Smooth muscle cell (in vitro differentiated cells): ENCODE data around the gene TRIM14. TPM values are rescaled to one million over a fixed set of nuclear protein-coding genes. Genes with fewer than 3 reads are reported as not detected.

Experiments
- DNase-seq: peaks from one replicate; lab custom pipeline; 2025; ENCODE audit not compliant: unreplicated experiment; lab: John Stamatoyannopoulos, UW
- H2AFZ ChIP-seq: fragments of 200-600 bp; sonication (generic); 2 replicates; pipeline ENCODE4 v1.6.0; 2016; ENCODE audit warnings: antibody characterized with exemption, low read depth, mild to moderate bottlenecking
- H3F3A ChIP-seq: fragments of 200-600 bp; sonication (generic); 2 replicates; pipeline ENCODE4 v1.6.0; 2017; ENCODE audit warnings: antibody characterized with exemption, low read depth
- H3K27ac ChIP-seq: fragments of 200-600 bp; sonication (generic); 2 replicates; pipeline ENCODE4 v1.5.1; 2016; ENCODE audit warnings: low read depth, mild to moderate bottlenecking
- H3K27me3 ChIP-seq: fragments of 200-600 bp; sonication (generic); 2 replicates; pipeline ENCODE4 v1.6.1; 2016; ENCODE audit warnings: low read depth, mild to moderate bottlenecking
- H3K36me3 ChIP-seq: fragments of 200-600 bp; sonication (generic); 2 replicates; pipeline ENCODE4 v1.5.1; 2016; ENCODE audit warnings: low read depth
- H3K4me1 ChIP-seq: fragments of 200-600 bp; sonication (generic); 2 replicates; pipeline ENCODE4 v1.5.1; 2016; ENCODE audit warnings: low read depth
- H3K4me2 ChIP-seq: fragments of 200-600 bp; sonication (generic); 2 replicates; pipeline ENCODE4 v1.6.0; 2016; ENCODE audit warnings: mild to moderate bottlenecking
- H3K4me3 ChIP-seq: fragments of 200-600 bp; sonication (generic); 2 replicates; pipeline ENCODE4 v1.5.1; 2016; ENCODE audit warnings: mild to moderate bottlenecking
- H3K79me2 ChIP-seq: fragments of 200-600 bp; sonication (generic); 2 replicates; pipeline ENCODE4 v1.6.0; 2016; ENCODE audit warnings: low read depth, mild to moderate bottlenecking
- H3K9ac ChIP-seq: fragments of 200-600 bp; sonication (generic); 2 replicates; pipeline ENCODE4 v1.6.0; 2016; ENCODE audit warnings: low read depth
- H3K9me3 ChIP-seq: fragments of 200-600 bp; sonication (generic); replicated peaks from 2 replicates; pipeline ENCODE4 v1.5.1; 2016; ENCODE audit warnings: low read depth
- H4K20me1 ChIP-seq: fragments of 200-600 bp; sonication (generic); 2 replicates; pipeline ENCODE4 v1.6.0; 2016; ENCODE audit warnings: low read depth
- CTCF ChIP-seq: fragments of 200-600 bp; sonication (generic); IDR thresholded peaks from 2 replicates; pipeline ENCODE4 v1.5.1; 2017; ENCODE audit warnings: borderline replicate concordance, mild to moderate bottlenecking, antibody characterized with exemption; ENCODE audit not compliant: insufficient read depth, poor library complexity, severe bottlenecking
- WGBS: methylation state at CpG from one replicate; pipeline ENCODE4 v1.1.7; 2016; ENCODE audit warnings: low lambda C conversion rate; 5-methylcytosine and 5-hydroxymethylcytosine counted together
- polyA plus RNA-seq: library from polyadenylated mRNA; unstranded; fragments of >200 nt; fragmentation: Nextera tagmentation; extraction: Ambion mirVana; gene quantifications from 2 replicates; pipeline ENCODE4 v1.2.1, GENCODE V29; 2016
- total RNA-seq: library from RNA; depleted of rRNA; stranded (reverse); fragments of >200 nt; gene quantifications from 2 replicates; pipeline ENCODE4 v1.2.3, GENCODE V29; 2014

Gene TRIM14
- total and polyA plus RNA-seq, 2 experiments from 2014 or later, result 1.2 to 2.5 TPM

- H3F3A ChIP-seq, result no peaks in the 10 kb centered on the region
- TF ChIP-seq CTCF, result no peak
- H3K27me3 ChIP-seq, result no peaks in the 10 kb centered on the region
- WGBS, result 12% methylated on average over 14 of the region's 14 CpGs
- H3K4me2 ChIP-seq, result peak overlapping the region; percentile 91
- DNase-seq, result no peak
- H3K9me3 ChIP-seq, result no peaks in the 10 kb centered on the region
- H3K27ac ChIP-seq, result peak overlapping the region; percentile 97
- peak overlapping the region; percentile 78 for H2AFZ ChIP-seq
- H3K9ac ChIP-seq, result peak overlapping the region; percentile 96
- peaks cover 32% of the 10 kb centered on the region for H3K79me2 ChIP-seq
- peak overlapping the region; percentile 99 for H3K4me3 ChIP-seq
- no peaks in the 10 kb centered on the region for H3K4me1 ChIP-seq
- H3K36me3 ChIP-seq, result no peaks in the 10 kb centered on the region
- H4K20me1 ChIP-seq, result peaks cover 27% of the 10 kb centered on the region
Measured at GRCh38 chr9:98057138-98057799, 61.8 kb downstream of the TRIM14 start.

- 2% methylated on average over 51 of the region's 80 CpGs for WGBS
Measured at GRCh38 chr9:98056269-98057137, 62.5 kb downstream of the TRIM14 start, which contains the start of gene NANS. TSS of gene NANS (plus strand) at chr9:98056732. CDS start at chr9:98056809, 77 bp downstream.

GRCh38 chr9:98054376-98054951, 64.6 kb downstream of the TRIM14 start:
- Histone ChIP-seq H3K27me3 (no peaks in the 10 kb centered on the region), H3F3A (no peaks in the 10 kb centered on the region), H4K20me1 (peaks cover 11% of the 10 kb centered on the region), H3K36me3 (no peaks in the 10 kb centered on the region), H3K79me2 (peaks cover 25% of the 10 kb centered on the region), H3K27ac (no peak overlapping the region), H3K4me2 (no peak overlapping the region), H2AFZ (no peak overlapping the region), H3K9ac (no peak overlapping the region), H3K9me3 (no peaks in the 10 kb centered on the region), H3K4me3 (no peak overlapping the region), H3K4me1 (no peaks in the 10 kb centered on the region)
- DNase-seq, result no peak
- 93% methylated on average over 7 of the region's 7 CpGs for WGBS
- TF ChIP-seq CTCF, result no peak

More at GRCh38 chr9:98056269-98057137, 62.5 kb downstream of the TRIM14 start, which contains the start of gene NANS:
- Histone ChIP-seq H3K4me2 (peak within 1 kb of the TSS; percentile 91), H3K79me2 (peaks cover 32% of the 10 kb centered on the region), H3K9me3 (no peaks in the 10 kb centered on the region), H3K4me3 (peak within 1 kb of the TSS; percentile 99), H3K27ac (peak within 1 kb of the TSS; percentile 97), H4K20me1 (peaks cover 27% of the 10 kb centered on the region), H3K9ac (peak within 1 kb of the TSS; percentile 96), H3K27me3 (no peaks in the 10 kb centered on the region), H2AFZ (peak within 1 kb of the TSS; percentile 82), H3F3A (no peaks in the 10 kb centered on the region), H3K36me3 (no peaks in the 10 kb centered on the region), H3K4me1 (no peaks in the 10 kb centered on the region)
- peak; percentile 90 for DNase-seq
- no peak for TF ChIP-seq CTCF
